Esophagus muscularis mucosa (tissue), 4 donors: ENCODE data around the gene NCOR1. TPM values are rescaled to one million over a fixed set of nuclear protein-coding genes. Genes with fewer than 3 reads are reported as not detected.
A peak's percentile ranks its signal among the peaks of the same experiment; 100 is the strongest.

ENCODE experiments used
- DNase-seq: peaks from one replicate; pipeline ENCODE4 v3.0.0-alpha.2; 2017; ENCODE audit errors: extremely low spot score
- H3K27ac ChIP-seq, 4 donors: fragments of 200-600 bp; sonication (generic); replicated peaks in 1 of 4; 1 replicate in 3 of 4; 2 replicates in 1 of 4; pipeline ENCODE4 v1.5.1; 2016 to 2019; ENCODE audit warnings: mild to moderate bottlenecking in 1 of 4
- H3K27me3 ChIP-seq, 4 donors: fragments of 200-600 bp; sonication (generic); one replicate each; pipeline versions ENCODE4 v1.5.1 to v1.6.0; 2016 to 2019
- H3K36me3 ChIP-seq, 4 donors: fragments of 200-600 bp; sonication (generic); one replicate each; pipeline ENCODE4 v1.5.1; 2016 to 2019
- H3K4me1 ChIP-seq, 4 donors: fragments of 200-600 bp; sonication (generic); one replicate each; pipeline ENCODE4 v1.5.1; 2016 to 2019
- H3K4me3 ChIP-seq, 4 donors: fragments of 200-600 bp; sonication (generic); 1 replicate in 2 of 4; 2 replicates in 2 of 4; pipeline ENCODE4 v1.5.1; 2016 to 2019; ENCODE audit warnings: mild to moderate bottlenecking in 4 of 4, moderate library complexity in 1 of 4
- H3K9me3 ChIP-seq, 4 donors: fragments of 200-600 bp; sonication (generic); 1 replicate in 3 of 4; 2 replicates in 1 of 4; pipeline ENCODE4 v1.5.1; 2016 to 2019
- EP300 ChIP-seq: sonication (generic); formaldehyde crosslinking; IDR thresholded peaks from one replicate; pipeline ENCODE4 v1.6.1; 2017; ENCODE audit warnings: antibody characterized with exemption
- POLR2A ChIP-seq: fragments of 450-650 bp; IDR thresholded peaks from one replicate; pipeline ENCODE4 v1.6.1; 2017; ENCODE audit warnings: antibody characterized with exemption, moderate library complexity, mild to moderate bottlenecking, low read depth
- POLR2AphosphoS5 ChIP-seq, 2 donors: sonication (generic); formaldehyde crosslinking; IDR thresholded peaks; one replicate each; pipeline ENCODE4 v1.6.1; 2017; ENCODE audit warnings: antibody characterized with exemption in 2 of 2
- WGBS: methylation state at CpG from one replicate; pipeline ENCODE4 v1.1.5; 2018; 5-methylcytosine and 5-hydroxymethylcytosine counted together
- intact Hi-C: fragments of 100-400 bp; cut with DNase I; formaldehyde crosslinking; loops from one replicate; pipeline ENCODE4 v1.15.1; 2023
- total RNA-seq, 4 donors: library from RNA; depleted of rRNA; stranded (reverse); fragments of >200 nt; gene quantifications; one replicate each; pipeline versions ENCODE4 v1.1.0 to v1.2.1, GENCODE V29; 2016
- TF ChIP-seq, protein P1 (sequence below), 3 experiments: fragments of 200-600 bp in 2 of 3; fragments of 450-650 bp in 1 of 3; sonication (generic) in 2 of 3; IDR thresholded peaks; one replicate each; pipeline ENCODE4 v1.5.1; 2017 to 2019; ENCODE audit warnings: antibody characterized with exemption in 3 of 3, mild to moderate bottlenecking in 2 of 3, moderate library complexity in 1 of 3

NCOR1 gene
- total RNA-seq, 4 donors from 2014 or later, result 100 to 123 (median 109) TPM

DNA sequence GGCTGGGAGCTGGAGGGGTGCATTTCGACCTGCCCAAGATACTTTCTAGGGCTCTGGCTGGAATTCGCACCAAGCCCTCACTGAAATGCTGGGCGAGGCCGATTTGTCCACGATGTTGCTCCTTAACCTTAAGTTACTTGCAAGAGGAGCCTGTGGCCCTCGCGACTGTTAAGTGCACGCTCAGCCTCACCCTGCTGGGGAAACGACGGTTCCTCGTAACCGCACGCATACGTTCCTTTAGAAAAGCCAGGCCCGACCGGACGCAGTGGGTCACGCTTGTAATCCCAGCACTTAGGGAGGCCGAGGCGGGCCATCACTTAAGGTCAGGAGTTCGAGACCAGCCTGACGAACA is 607 bp upstream of the NCOR1 start:
- Histone ChIP-seq H3K27me3 (no peaks in the 10 kb centered on the region), H3K4me3 (peak overlapping the region; percentile 91 to 99 (median 99)), H3K36me3 (peaks cover 0 to 10% (median 0%) of the 10 kb centered on the region in 4 donors), H3K9me3 (no peaks in the 10 kb centered on the region), H3K4me1 (peaks cover 43 to 67% (median 64%) of the 10 kb centered on the region in 4 donors), H3K27ac (peak overlapping the region; percentile 91 to 99 (median 96))
- intact Hi-C loops, result loop anchor here (2.0 to 10.0 kb wide), 2 partner anchors 71 to 139 kb away; partner anchors contain the start of gene CENPV
- WGBS, result 69% methylated on average over 7 of the region's 22 CpGs
- TF ChIP-seq, protein P1, sequence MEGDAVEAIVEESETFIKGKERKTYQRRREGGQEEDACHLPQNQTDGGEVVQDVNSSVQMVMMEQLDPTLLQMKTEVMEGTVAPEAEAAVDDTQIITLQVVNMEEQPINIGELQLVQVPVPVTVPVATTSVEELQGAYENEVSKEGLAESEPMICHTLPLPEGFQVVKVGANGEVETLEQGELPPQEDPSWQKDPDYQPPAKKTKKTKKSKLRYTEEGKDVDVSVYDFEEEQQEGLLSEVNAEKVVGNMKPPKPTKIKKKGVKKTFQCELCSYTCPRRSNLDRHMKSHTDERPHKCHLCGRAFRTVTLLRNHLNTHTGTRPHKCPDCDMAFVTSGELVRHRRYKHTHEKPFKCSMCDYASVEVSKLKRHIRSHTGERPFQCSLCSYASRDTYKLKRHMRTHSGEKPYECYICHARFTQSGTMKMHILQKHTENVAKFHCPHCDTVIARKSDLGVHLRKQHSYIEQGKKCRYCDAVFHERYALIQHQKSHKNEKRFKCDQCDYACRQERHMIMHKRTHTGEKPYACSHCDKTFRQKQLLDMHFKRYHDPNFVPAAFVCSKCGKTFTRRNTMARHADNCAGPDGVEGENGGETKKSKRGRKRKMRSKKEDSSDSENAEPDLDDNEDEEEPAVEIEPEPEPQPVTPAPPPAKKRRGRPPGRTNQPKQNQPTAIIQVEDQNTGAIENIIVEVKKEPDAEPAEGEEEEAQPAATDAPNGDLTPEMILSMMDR (IDR thresholded peaks at IDR 0.05), result no peak
- no peak for TF ChIP-seq EP300
- TF ChIP-seq POLR2A, result no peak
- no peak for TF ChIP-seq POLR2AphosphoS5 (IDR thresholded peaks at IDR 0.05)
- no peak for DNase-seq

DNA sequence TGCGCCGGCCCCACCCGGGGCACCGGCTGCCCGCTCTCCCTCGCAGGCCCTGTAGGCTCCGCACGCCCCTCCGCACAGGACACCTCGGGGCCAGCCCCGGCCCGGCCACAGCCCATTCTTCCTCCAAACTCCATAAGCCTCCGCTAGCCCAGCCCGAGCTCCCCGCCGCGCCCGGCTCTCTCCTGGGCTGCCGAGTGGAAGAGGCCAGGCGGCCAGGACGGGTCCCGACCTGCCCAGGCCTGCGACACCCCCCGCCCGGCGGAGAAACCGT is 397 bp downstream of the NCOR1 start:
- 0% methylated on average over 14 of the region's 27 CpGs for WGBS
- Histone ChIP-seq H3K36me3 (peaks cover 0 to 10% (median 0%) of the 10 kb centered on the region in 4 donors), H3K27me3 (no peaks in the 10 kb centered on the region), H3K9me3 (no peaks in the 10 kb centered on the region), H3K4me3 (peak overlapping the region; percentile 91 to 99 (median 99)), H3K4me1 (peaks cover 43 to 68% (median 64%) of the 10 kb centered on the region in 4 donors), H3K27ac (peak overlapping the region; percentile 91 to 99 (median 96))
- DNase-seq, result no peak
- intact Hi-C loops, result loop anchor here (10.0 kb wide), 1 partner anchor 140 kb away; the partner anchor contains the start of gene CENPV
- TF ChIP-seq EP300 (no peak), POLR2A (no peak), POLR2AphosphoS5 (IDR thresholded peaks at IDR 0.05) (no peak)
- TF ChIP-seq, protein P1 (IDR thresholded peaks at IDR 0.05), result no peak

DNA sequence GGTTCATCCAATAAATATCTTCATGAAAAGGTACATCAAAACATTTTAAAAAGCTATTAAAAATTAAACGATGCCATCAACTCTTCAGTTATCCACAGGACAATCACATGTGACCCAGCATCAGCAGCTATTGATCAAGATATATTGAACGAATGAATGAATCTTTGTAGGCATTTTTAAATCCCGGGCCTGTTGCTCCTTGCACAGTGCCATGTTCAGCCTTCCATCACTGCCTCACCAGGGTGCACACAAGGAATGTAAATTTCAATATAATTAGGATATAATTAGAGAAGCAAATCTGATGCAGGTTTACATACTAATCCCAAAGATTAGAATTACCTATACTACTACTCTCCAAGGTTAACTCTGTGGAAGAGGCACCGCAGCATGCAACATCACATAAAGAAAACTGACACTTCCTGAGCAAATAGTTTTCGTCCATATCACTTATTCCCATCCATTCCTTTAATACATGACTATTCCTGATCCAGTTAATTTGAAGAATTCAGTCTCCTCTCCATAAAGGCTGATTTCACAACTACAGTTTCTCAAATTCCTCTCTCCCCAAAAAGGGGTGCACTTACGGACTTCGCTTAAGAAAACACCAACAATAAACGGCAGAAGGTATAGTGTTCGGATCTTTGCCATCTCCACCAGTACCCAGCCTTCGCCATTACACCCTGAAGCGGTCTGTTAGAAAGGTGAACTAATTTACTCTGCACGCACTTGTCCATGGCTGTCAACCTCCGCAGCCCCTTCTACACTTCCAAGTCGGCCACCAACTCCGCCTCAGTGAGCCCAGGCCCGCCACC is 938 bp downstream of the NCOR1 start:
- no peaks in the 10 kb centered on the region for H3K9me3 ChIP-seq
- no peaks in the 10 kb centered on the region for H3K27me3 ChIP-seq
- 4% methylated on average over 16 of the region's 16 CpGs for WGBS
- no peak for DNase-seq
- peaks cover 43 to 68% (median 64%) of the 10 kb centered on the region in 4 donors for H3K4me1 ChIP-seq
- H3K27ac ChIP-seq, result peak overlapping the region; percentile 91 to 99 (median 96)
- peaks cover 0 to 7% (median 0%) of the 10 kb centered on the region in 4 donors for H3K36me3 ChIP-seq
- TF ChIP-seq POLR2A (no peak), POLR2AphosphoS5 (IDR thresholded peaks at IDR 0.05) (no peak), EP300 (no peak)
- TF ChIP-seq, protein P1 (IDR thresholded peaks at IDR 0.05), result no peak
- H3K4me3 ChIP-seq, result peak overlapping the region; percentile 91 to 99 (median 99)
- intact Hi-C loops, result loop anchor here (10.0 kb wide), 1 partner anchor 140 kb away; the partner anchor contains the start of gene CENPV

DNA sequence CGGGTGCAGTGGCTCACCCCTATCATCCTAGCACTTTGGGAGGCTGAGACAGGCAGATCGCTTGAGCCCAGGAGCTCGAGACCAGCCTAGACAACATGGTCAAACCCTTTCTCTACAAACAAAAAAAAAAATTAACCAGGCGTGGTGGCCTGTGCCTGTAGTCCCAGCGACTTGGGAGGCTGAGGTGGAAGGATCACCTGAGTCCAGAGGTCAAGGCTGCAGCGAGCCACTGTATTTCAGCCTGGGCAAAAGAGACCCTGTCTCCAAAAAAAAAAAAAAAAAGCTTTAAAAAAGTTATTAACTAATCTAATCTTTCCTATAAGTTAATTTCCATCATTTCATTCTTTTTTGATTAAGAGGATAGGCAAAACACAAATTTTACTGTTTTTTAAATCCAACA is 2.5 kb downstream of the NCOR1 start:
- Histone ChIP-seq H3K9me3 (no peaks in the 10 kb centered on the region), H3K27ac (no peak overlapping the region), H3K36me3 (no peaks in the 10 kb centered on the region), H3K27me3 (no peaks in the 10 kb centered on the region), H3K4me1 (peaks cover 36 to 63% (median 55%) of the 10 kb centered on the region in 4 donors), H3K4me3 (no peak overlapping the region)
- 90% methylated on average over 6 of the region's 6 CpGs for WGBS
- DNase-seq, result no peak
- TF ChIP-seq EP300 (no peak), POLR2A (no peak), POLR2AphosphoS5 (IDR thresholded peaks at IDR 0.05) (no peak)
- TF ChIP-seq, protein P1 (IDR thresholded peaks at IDR 0.05), result no peak
- intact Hi-C loops, result loop anchor here (10.0 kb wide), 1 partner anchor 142 kb away; the partner anchor contains the start of gene CENPV
